PFSK-1 (cell line): ENCODE results near the gene SKAP1.

ENCODE experiments used
- FOXP2 ChIP-seq: optimal IDR thresholded peaks from 2 replicates; pipeline ENCODE3; 2011; ENCODE audit warnings: borderline replicate concordance, control low read depth, inconsistent platforms; ENCODE audit not compliant: insufficient read depth; ENCODE audit errors: extremely low read length, extremely low read depth
- POLR2AphosphoS5 ChIP-seq: IDR thresholded peaks from 2 replicates; pipeline ENCODE4 v1.6.1; 2012; ENCODE audit warnings: low read depth, mild to moderate bottlenecking, control low read depth, low read length, moderate library complexity
- REST ChIP-seq, 2 experiments: IDR thresholded peaks; 2 replicates each; pipeline versions ENCODE4 v1.6.1 to v1.8.0; 2011 to 2012; ENCODE audit warnings: low read depth in 2 of 2, low read length in 2 of 2, control low read depth in 1 of 2, inconsistent platforms in 1 of 2, mild to moderate bottlenecking in 1 of 2, moderate library complexity in 1 of 2; ENCODE audit not compliant: insufficient read depth in 1 of 2
- SIN3A ChIP-seq: IDR thresholded peaks from 2 replicates; pipeline ENCODE4 v1.6.1; 2012; ENCODE audit warnings: mild to moderate bottlenecking, low read length, moderate library complexity, borderline replicate concordance; ENCODE audit not compliant: insufficient read depth
- TAF1 ChIP-seq: IDR thresholded peaks from 2 replicates; pipeline ENCODE4 v1.6.1; 2012; ENCODE audit warnings: low read length, control low read depth, borderline replicate concordance; ENCODE audit not compliant: insufficient read depth

Gene SKAP1

DNA sequence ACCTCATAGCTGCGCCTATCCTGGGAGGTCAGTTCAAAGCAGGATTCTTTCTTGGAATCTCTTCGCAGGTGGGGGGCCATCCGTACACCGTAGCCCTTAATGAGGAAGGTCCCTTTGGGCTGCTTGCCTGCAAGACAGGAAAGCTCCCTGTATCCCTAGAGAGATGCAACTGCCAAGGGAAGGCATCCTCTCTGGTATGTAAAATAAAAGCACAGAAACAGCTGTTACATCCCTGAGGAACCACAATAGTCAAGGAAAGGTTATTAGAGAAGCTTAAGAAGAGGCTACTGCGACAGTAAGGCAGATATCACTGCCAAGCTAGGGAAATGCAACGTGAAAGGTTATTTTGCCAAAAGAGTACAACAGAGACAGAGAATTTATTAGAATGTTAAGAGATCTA is 245.3 kb downstream of the SKAP1 start:
- TF ChIP-seq TAF1 (no peak), SIN3A (no peak), REST (IDR thresholded peaks at IDR 0.05; ENCODE audit: insufficient read depth in 1 of 2, low read depth in 2 of 2, low read length in 2 of 2) (no peak), POLR2AphosphoS5 (no peak), FOXP2 (no peak)

DNA sequence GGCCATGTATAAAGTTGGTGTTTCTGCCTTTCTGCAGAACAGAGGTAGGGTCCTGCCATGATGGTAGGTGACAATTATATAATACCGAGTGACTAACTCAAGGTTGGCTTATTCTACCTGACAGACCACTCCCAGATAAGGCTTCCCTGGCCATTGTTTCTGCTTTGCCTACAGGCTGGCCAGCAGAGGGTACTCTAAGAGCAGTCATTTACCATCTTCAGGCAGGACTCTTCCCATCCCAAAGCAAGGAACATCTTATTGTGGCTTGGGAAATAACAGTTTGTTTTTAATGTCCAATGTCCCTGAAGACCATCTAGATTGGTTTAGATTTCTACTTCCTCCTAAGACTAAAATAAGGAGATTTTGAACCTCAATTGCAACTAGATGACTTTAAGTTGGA is 248.4 kb downstream of the SKAP1 start:
- TF ChIP-seq TAF1 (no peak), POLR2AphosphoS5 (no peak), SIN3A (no peak), REST (IDR thresholded peaks at IDR 0.05; ENCODE audit: insufficient read depth in 1 of 2, low read depth in 2 of 2, low read length in 2 of 2) (no peak), FOXP2 (no peak)

DNA sequence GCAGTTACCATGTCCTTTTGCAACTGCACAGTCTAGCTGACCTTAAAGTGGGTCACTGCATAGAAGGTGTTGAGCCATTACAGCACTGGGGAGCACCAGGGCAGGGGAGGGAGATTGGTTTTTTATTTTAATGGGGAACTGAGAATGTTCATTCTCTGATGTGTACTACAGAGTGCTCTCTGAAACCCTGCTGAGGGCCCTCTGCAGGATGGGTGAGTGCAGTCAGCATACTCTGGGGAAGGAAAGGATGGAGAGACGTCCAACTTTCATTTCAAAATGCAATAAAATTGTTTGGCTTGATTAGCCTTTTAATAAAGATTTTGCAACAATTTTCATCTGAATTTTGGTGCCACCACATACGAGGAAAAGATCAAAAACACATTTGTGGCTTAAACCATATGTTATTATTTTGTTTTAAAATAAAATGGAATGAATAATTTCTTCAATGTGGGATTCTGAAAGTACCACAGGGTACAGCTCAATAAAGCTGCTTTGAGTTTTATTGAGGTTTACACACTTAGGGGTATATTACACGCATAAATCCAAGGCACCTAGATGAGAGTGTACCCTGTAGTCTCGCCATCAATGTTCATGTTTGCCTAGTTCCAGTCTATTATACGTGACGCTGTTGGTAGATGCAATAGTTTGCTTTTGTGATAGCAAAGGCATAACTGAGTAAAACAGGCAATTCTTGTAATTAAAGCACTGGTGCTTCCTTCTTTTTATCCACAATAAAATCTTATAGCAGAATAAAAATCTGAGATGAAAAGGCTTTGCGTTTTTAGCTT is 249.0 kb downstream of the SKAP1 start:
- TF ChIP-seq FOXP2 (no peak), SIN3A (no peak), POLR2AphosphoS5 (no peak), TAF1 (no peak), REST (IDR thresholded peaks at IDR 0.05; ENCODE audit: insufficient read depth in 1 of 2, low read depth in 2 of 2, low read length in 2 of 2) (no peak)

DNA sequence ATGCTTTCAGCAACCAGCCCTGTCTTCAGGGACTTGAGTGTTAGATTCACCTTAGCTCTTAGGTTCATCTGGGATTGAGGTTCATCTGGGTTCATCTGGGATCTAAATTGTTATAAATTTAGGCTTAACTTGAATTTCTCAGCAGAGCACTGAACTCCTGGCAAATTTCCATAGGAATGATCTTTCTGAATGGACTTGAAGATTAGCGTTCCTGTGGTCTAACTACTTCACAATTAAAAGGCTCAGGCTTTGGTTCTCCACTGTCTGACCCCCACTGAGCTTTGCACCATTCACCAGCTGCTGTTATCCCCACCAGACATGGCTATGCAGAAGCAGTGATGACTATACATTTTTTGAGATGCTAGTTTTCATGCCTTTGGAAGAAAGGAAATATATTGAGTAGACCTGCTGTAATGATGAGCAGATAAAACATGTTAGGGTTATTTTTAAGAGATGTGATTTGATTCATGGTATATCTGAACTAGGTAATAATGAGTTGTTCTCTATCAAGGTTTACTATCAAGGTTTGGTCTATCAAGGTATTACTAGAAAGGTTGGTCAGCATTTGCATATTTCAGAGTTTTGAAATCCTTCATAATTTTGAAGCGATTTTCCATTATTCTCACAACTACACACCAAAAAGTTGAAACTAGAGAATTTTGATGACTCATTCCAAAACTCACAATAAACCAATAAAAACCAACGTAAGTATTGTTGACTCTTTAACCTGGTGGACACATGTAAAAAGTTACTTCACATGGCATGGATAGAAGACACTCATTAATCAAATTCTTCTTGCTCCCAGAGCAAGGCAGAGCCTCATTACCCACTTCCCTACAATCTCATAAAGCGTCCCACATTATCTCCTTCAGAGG is 250.7 kb downstream of the SKAP1 start:
- TF ChIP-seq REST (IDR thresholded peaks at IDR 0.05; ENCODE audit: insufficient read depth in 1 of 2, low read depth in 2 of 2, low read length in 2 of 2) (no peak), POLR2AphosphoS5 (no peak), TAF1 (no peak), FOXP2 (no peak), SIN3A (no peak)
